GM18502 (cell line): ENCODE data around the gene STAG3.
"Not testable (repeated sequence)": the region's sequence is repeated elsewhere in the genome, so short reads cannot be mapped to it uniquely, and the experiment has no call there.

Experiments used
- ATAC-seq: cut with Tn5 transposase; IDR thresholded peaks from one replicate; pipeline ENCODE4 v1.9.1; 2021; ENCODE audit warnings: mild to moderate bottlenecking; ENCODE audit not compliant: unreplicated experiment, poor library complexity

The STAG3 gene

DNA sequence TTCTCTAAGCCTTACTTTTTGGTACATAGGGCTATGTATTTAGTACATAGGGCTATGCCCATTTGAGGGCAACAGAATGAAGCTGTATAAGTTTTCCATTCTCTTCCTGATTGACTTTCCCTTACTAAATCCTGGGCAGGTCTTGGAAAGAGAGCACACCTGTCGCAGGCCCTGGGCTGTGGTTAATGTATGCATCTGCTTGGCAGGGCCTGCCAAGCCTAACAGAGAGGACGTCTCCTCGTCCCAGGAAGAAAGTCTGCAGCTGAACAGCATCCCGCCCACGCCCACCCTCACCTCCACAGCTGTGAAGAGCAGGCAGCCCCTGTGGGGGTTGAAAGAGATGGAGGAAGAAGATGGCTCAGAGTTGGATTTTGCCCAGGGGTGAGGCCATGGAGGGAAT lies 33.1 kb downstream of the STAG3 start:
- ATAC-seq: no peak

DNA sequence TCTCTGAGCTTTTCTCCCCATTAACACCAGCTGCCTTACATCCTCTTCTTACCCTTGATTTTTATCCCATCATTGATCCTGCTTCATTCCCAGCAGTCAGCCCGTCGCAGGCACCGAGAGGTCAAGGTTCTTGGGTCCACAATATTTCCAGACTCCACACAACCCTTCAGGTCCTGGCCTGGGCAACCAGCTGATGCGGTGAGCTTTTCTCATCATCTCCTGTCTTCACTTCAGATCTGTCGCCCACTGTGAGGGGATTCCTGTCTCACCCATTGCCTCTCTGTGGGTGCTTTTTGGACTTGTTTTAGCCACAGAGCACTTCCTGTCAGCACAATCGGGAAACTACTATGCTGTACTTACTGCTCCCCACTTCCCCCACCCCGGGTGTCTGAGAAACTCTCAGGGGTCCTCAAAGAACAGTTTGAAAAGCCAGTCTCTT lies 33.6 kb downstream of the STAG3 start:
- peak; percentile 51 for ATAC-seq

DNA sequence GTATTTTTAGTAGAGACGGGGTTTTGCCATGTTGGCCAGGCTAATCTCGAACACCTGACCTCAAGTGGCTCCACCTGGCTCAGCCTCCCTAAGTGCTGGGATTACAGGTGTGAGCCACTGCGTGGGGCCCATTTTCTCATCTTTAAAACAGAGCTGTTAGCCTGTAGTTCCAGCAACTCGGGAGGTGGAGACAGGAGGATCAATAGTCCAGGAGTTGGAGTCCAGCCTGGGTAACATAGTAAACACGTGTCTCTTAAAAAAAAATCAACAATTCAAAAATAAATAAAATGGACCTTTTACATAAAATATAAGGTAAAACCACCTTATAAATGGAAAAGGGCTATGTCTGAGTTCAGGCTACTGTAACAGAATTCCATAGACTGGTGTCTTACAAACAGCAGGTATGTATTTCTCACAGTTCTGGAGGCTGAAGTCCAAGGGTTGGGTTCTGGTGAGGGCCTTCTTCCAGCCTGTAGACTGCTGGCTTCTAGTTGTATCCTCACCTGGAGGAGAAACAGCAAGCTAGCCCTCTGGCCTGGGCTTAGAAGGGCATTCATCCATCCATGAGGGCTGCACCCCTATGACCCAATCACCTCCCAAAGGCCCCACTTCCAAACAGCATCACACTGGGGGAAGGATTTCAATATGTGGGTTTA lies 35.0 kb downstream of the STAG3 start:
- ATAC-seq: no peak

DNA sequence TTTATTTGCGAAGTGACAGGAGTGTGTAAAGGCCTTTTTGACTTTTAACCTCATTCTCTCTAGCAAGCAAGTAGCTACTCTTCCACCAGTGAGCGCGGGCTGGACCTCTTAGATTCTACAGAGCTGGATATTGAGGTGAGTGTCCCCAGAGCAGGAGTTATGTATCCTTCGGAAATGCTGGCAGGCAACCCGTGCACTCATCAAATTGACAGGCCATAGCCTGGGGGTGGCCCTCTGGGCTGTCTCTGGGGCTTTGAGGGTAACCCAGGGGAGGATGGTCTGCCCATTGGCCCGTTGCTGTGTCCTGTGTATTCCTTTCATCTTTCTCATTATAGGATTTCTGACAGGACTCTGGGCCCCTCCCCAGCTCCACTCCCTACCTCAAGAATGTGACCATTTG lies 36.0 kb downstream of the STAG3 start:
- no peak for ATAC-seq

DNA sequence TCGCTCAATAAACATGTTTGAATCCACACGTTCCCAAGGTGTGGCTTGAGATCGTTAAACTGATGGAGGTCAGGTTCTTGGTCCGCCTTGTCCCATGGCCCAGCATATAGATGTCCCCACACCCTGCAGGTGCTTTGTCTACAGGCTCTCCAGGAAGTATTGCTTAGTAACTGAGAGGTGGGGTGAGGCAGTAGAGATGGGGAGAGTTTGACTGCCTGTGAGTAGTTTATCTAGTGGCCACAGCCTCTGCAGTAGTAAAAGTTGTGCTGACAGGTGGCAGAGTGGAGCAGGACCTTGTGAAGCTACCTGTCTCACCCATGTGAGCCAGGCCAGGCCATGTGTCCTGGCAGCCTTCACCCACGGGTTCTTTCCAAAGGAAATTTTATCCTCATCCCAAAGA lies 36.6 kb downstream of the STAG3 start:
- ATAC-seq: not testable (repeated sequence)

- ATAC-seq: no peak
These were observed 38.2 kb downstream of the STAG3 start for GRCh38 chr7:100215895-100216294.

GRCh38 chr7:100217934-100218333 lies 40.2 kb downstream of the STAG3 start:
- ATAC-seq: peak; percentile 7

GRCh38 chr7:100219271-100219737 lies 41.6 kb downstream of the STAG3 start:
- no peak for ATAC-seq

GRCh38 chr7:100219801-100220585 lies 42.3 kb downstream of the STAG3 start, which contains the start of gene PVRIG:
Gene PVRIG (plus strand): TSS chr7:100219949. CDS start chr7:100219971, 22 bp downstream.
- ATAC-seq: not testable (repeated sequence)

- peak; percentile 5 for ATAC-seq
These were observed 43.0 kb downstream of the STAG3 start for GRCh38 chr7:100220586-100221230.

DNA sequence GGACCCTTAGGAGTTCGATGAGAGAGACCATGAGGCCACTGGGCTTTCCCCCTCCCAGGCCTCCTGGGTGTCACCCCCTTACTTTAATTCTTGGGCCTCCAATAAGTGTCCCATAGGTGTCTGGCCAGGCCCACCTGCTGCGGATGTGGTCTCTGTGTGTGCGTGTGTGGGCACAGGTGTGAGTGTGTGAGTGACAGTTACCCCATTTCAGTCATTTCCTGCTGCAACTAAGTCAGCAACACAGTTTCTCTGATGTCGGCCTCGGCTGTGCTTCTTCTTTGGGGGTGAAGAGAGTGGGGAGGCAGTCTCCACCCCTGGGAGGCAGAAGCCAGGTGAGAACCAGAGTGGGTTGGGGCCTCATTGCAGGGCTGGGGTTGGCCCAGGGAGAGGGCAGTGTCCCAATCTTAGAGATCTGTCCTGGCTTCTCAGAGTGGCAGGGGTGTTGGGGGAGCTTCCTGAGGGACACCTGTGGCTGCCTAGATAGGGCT lies 43.6 kb downstream of the STAG3 start:
- ATAC-seq: peak; percentile 54

DNA sequence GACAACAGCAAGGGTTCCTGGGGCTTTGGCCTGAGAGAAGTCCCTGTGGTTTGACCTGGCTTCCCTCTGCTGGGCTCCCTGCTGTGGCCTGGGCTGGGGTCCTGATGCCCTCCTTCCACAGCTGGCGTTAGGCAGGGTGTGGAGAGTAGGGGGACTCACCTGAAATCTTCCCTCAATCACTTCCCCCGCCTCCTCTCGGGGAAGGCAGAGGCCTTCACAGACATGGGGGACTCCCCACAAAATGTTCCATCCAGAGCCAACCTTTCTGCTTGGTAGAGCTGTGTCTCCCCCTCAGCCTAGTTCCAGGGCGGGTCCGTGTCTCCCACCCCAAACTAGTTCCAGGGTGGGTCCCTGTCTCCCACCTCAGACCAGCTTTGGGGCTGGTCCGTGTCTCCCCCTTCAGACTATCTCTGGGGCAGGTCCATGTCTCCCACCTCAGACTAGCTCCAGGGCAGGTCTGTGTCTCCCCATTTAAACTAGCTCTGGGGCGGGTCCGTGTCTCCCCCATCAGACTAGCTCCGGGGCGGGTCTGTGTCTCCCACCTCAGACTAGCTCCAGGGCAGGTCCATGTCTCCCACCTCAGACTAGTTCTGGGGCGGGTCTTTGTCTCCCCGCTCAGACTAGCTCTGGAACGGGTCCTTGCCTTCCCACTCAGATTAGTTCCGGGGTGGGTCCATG lies 44.2 kb downstream of the STAG3 start:
- ATAC-seq: no peak

DNA sequence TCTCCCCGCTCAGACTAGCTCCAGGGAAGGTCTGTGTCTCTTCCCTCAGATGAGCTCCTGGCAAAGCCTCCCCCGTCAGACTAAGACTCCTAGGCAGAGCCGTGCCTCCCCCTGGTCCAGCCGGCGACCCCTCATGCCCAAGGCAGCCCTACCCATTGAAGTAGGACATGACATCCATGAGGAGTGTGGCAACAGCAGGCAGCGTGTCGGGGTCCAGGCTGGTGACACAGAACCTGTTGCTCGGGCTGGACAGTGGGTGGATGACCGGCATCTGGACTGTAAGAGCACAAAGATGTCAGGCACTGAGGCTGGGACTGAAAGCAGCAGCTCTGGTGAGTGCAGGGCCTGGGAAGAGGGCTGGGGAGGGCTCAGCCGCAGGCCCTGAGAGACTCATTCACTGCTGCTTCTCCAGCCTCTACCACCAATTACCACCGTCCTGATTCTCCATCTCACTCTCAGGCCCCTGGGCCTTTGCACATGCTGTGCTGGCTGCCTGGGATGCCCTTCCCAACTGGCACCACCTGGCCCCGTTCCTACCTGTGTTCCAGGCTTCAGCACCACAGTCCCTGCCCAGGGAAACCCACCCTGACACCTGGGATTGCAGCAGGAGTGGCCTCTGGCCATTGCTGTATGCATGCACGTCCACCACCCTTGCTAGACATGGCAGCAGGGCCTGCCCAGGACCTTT lies 44.9 kb downstream of the STAG3 start:
- ATAC-seq: no peak

DNA sequence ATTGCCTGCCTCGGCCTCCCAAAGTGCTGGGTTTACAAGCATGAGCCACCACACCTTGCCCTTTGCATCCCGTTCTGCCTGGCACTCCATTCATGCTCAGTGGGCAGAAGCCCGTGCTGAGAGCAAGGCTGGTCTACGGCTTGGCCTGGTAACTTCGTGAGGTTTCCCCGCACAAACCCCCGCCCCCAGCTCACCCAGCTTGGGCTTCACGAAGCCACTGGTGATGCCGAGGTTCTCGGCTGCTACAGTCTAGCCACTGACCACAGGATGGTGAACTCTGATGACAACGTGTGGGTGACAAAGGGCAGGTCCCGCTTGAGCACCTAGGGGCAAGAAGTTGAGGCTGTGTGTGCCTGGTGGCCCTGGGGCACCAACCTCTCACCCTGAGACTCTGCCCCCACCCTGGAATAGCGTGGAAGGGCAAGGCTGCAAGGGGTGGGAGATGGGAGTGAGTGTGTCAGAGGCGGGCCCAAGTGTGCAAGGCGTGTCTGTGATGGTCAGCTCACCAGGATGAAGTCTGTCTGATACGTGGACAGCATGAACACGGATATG lies 45.7 kb downstream of the STAG3 start:
- not testable (repeated sequence) for ATAC-seq

DNA sequence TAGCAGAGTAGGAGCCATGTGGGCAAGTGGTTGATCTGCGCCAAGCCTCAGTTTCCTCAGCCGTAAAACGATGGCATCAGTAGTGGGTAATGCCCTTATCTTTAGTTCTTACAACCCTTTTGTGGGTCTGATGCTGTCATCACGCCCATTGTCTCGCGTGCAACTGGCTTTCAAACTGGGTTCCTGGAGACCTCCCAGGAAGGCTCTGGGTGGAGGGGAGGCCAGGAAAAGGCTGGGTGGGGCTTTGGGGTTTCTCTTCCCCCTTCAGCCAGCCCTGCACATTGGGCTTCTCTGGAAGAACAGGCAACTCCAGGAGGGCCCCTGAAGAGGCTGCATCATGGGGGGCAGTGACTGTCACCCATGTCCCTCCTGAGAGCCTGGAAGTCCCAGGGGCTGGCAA lies 47.2 kb downstream of the STAG3 start:
- ATAC-seq: not testable (repeated sequence)

DNA sequence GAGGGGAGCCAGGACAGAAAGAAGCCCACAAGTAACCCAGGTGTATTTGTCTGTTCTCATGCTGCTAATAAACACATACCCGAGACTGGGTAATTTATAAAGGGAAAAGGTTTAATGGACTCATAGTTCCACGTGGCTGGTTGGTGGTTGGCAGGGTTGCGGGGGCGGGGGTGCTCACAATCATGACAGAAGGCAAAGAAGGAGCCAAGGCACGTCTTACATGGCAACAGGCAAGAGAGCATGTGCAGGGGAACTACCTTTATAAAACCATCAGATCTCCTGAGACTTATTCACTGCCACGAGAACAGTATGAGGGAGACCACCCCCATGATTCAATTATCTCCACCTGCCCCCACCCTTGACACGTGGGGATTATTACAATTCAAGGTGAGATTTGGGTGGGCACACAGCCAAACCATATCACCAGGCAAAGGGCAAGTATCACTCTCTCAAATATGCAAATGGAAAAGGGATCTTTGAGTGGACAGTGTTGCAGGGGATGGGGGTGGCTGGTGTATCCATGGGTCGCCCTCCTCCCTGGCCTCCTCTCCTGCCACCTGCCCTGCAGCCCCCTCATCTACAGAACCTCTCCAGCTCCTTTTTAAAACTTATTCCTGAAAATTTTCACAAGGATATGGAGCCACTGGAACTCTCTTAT lies 57.1 kb downstream of the STAG3 start:
- ATAC-seq: not testable (repeated sequence)

- not testable (repeated sequence) for ATAC-seq
These were observed 62.3 kb downstream of the STAG3 start for GRCh38 chr7:100239975-100240374.

GRCh38 chr7:100243385-100243784 lies 65.7 kb downstream of the STAG3 start:
- ATAC-seq: not testable (repeated sequence)
